HG03025 (cell line): Measurements from ENCODE around the gene HTR3A.

Source experiments
- ATAC-seq: cut with Tn5 transposase; IDR thresholded peaks from one replicate; pipeline ENCODE4 v1.9.1; 2021; ENCODE audit warnings: mild to moderate bottlenecking, moderate library complexity; ENCODE audit not compliant: unreplicated experiment, low FRiP score

The HTR3A gene

DNA sequence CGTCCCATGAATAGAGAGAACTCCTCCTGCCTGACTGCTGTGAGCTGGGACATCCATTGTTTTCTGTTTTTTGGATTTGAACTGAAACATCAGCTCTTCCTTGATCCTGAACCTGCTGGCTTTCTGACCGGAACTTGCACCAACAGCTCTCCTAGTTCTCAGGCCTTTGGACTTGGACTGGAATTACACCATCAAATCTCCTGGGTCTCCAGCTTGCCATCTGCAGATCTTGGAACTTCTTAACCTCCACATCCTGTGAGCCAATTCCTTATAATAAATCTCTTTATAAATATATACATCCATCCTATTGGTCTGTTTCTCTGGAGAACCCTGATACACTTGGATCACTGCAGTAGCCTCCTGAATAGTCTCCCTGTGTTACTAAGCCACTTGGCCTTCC, 42.1 kb downstream of the HTR3A start:
- no peak for ATAC-seq

DNA sequence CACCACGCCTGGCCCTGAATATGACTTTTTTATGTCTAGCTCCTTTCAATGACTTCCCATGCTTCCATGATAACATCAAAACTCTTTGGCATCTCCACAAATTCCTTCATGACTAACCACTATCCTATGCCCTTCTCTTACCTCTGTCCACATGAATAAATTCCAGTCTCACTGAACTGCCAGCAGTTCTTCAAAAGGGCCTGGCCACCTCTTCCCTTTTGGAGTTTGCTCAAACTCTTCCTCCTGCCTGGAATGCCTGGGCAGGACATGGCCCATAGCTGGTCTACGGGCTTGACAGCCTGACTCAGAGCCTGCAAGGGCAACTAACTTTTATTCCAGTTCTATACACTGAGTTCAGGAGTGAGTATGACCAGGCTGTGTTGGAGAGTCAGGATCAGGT, 42.8 kb downstream of the HTR3A start:
- no peak for ATAC-seq

DNA sequence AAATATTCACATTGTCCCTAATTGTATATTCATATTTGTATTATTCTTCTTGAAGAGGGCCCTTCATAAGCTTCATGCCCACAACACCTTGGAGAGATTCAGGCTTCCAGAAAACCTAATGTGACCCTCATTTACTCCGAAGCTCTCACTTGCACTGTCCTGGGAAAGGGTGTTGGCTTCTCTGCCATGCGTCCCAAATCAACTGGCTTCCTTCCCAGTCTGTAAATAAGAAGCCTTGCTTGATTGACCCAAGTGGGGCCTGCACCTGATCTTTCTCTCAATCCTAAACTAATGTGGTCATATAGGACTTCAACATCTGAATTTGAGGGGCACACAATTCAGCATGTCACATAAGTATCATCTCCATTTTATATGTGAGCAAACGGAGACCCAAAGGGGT, 44.1 kb downstream of the HTR3A start:
- no peak for ATAC-seq

DNA sequence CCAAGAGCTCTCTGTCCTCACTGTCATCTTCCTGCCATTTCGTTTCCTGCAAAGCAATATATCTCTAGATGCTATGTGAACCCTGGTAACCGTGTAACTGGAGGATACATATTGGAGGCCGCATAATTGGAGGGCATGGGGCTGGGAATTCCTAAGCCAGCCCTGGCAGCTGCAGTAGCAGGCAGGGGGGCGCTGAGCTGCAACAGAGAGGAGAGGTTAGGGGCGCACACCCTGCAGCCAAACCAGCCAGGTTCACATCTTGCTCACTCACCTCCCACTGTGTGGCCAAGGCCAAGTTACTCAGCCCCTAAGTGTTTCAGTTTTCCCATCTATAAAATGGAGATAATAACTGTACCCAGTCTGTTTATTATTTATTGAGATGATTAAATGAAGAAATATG, 44.7 kb downstream of the HTR3A start:
- ATAC-seq: no peak

DNA sequence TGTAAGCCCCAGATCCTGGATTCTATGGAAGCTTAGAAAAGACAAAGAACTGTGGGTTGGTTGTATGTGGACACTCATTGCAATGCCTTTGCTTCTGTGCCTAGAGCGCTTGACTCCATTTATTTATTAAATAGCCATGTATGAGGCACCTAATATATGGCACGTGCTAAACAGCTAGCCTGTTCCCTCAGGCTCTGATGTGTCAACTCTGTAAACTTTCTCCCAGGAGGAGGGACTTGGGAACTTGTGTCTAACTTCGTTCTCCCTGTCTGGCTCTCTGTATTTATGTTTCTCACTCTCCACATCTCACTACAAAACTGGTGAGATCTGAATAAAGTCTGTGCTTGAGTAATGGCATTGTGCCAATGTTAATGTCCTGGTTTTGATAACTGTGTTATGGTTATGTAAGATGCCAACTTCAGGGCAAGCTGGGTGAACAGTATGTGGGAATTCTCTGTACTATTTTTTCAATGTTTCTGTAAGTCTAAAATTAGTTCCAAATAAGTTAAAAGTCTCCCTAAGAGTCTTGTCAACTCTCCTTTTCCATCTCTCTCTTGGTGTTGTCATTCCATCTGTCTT, 50.5 kb downstream of the HTR3A start:
- ATAC-seq: no peak

DNA sequence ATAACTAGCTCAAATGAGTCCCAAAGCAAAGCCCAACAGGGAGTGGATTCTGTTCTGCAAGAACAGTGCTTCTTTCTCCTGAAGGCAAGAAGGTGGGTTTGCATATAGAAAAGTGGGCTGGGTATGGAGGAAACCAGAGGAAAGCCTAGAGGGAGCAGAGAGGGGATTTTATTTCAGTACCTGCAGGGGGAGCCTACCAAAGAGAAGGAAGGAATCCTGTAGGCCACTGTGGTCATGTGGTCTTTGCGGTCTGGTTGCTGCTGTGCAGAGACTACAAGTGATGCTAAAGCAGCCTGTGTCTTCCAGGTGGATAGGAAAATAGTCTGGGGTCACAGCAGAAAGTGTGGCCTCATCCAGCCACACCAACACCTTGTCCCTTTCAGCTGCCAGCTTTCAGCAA, 51.4 kb downstream of the HTR3A start:
- ATAC-seq: no peak

DNA sequence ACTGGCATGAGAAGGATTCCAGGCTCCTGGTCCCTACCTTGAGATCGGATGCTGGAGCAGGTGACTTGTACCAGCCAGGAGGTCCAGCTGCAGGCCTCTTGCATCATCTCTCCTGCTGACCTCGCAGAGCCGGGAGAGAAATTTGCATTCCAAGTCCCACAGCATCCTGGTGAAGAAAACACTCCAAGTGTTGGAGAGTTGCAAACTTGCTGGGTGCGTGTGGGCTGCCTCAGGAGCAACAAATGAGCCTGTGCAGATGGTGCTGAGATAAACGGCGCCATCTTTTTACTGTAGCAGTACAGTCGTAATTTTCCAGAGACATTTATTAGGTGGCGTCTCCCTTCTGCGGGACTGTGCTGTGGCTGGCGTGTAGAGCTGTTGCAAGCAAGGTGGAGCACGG, 52.5 kb downstream of the HTR3A start:
- no peak for ATAC-seq

DNA sequence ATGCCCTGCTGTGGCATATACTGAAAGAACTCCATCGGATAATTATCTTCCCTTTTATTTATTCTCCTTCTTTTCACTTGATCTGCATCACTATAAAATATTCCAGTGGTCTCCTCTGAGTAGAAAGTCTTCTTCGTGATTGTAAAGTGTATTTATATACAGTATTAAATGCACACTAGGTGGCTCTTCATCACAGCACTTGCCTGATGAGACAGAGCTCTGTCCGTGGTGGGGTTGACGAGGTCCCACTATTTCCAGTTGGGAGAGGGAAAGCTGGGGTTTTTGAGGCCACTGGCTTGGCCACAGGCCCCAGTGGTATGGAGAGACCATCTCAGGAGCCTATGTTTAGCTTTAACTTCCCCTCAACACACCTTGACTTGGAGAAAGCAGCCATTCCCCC, 53.0 kb downstream of the HTR3A start:
- no peak for ATAC-seq

DNA sequence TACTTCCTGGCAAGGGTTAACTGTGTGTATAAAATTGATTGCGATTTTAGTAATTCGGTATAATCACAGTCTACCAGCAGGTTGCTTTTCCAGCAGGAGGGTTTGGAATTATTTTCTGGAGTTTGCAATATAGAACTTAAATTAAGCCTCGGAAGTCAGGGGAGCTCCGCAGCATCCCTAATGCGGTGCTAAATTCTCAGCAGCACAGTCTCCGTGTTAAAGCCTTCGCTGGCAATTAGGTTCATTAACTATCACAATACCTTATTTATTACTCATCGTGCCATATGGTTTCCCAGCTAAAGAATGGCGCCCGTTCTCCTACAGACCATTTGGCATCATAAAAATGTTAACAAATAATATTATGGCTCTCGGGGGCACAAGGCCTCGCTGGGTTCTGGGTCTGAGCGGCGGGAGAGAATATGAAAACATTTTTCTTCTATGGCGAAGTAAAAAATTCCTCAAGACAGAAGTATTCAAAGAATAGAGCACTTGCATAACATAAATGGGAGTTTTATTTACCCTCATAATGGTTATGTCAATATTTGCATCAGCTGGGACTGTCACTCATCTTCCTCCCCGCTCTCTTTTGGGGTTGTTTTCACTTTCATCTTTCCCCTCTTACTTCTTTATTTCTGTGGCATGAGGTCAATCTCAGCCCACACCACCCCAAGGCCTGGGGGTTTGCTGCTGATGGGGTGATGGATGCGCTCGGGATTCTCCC, 56.5 kb downstream of the HTR3A start:
- ATAC-seq: no peak

DNA sequence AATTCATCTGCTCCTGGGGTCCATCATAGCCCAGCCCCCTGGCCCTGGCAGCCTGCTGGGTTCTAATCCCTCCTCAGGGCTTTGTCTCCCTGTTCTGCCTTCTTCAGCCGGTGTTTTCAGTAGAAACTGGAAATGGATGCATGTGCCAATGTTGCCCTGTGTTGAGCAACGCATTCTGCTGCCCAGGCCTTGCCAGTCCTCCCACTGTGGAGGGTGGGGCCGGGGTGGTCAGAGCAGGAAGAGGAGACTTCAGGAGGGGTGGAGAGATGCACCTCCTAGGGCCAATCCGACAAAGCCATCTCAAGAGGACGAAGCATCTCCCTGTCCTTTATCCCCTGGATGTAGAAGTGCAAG, 57.0 kb downstream of the HTR3A start:
- no peak for ATAC-seq

DNA sequence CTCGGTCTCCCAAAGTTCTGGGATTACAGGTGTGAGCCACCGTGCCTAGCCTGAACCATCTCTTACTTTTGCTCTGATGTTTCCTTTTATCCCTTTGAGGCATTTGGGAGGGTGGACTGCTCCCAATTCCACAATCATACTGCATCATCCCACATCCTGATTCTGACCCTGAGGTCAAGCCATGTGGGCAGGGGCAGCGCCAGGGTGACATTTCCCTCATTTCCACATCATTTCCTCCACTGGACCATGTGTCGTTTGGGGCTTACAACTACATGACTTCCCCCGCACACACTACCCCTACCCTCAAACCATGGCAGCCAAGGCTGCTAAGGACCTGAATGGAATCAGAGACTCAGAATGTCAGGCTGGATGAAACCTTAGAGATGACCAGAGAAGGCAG, 58.2 kb downstream of the HTR3A start:
- no peak for ATAC-seq

DNA sequence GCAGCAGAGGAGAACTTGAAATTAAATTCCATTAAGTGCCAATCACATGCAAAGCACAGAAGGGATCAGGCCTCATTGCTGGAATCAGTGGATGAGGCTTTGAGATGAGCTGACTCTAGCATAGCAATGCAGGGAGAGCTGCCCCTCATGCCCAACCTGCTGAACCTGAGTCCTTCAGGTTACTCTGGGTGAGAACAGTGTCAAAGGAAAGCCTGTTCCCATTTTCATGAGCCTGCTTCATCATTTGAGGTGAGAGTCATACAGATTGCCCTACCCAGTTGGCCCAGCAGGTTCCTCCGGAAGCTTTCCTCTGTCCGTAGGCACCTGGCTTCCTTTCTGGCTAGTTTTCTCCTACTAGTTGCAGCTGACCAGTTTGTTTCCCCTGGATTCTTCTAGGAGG, 58.7 kb downstream of the HTR3A start:
- no peak for ATAC-seq

DNA sequence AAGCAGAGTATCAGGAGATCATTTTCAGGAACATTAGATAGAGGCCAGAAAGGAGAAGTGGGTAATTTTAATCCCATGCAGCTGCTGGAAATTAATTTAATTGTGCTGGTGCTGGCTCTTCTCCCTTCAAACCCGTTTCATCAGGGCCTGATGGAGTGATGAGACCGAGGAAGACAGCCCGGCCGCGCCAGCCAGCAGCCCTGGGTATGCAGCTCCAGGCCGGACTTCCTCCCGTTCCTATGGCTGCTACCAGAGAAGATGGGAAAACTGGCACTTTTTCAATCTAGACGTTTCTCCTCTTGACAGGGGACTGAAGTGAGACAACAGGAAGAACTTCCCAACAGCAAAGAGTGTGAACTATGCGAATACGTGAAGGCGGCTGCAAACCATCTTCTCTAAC, 60.0 kb downstream of the HTR3A start:
- ATAC-seq: no peak

DNA sequence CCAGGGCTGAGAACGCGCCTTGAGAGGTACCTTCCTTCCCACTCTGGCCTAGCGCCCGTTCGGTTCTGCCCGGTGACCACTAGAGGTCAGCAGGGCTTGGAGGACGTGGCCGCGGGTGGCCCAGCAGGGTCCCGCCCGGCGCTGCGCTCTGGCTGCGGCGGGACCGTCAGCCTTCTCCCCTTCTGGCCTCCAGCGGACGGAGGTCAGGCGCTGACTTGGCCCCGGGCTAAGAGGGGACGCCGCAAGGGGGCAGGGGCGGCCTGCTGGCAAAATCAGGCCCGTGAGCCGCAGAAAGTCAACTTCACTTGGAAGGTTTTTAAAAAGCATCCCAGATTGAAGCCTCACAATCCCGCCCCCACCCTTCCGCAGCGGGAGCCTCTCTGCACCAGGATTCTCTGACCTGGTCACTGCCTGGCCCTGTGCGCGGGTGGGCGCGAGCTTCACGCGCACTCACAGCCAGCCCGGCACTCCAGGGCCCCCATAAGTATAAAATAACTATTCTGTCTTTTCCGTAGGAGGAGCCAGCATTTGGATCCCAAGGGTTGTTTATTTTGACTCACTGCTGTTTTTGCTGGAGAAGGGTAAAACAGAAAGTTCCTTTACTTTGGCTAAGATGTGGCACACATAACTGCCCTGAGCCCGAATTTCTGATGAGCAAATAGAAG, 61.4 kb downstream of the HTR3A start:
- no peak for ATAC-seq

DNA sequence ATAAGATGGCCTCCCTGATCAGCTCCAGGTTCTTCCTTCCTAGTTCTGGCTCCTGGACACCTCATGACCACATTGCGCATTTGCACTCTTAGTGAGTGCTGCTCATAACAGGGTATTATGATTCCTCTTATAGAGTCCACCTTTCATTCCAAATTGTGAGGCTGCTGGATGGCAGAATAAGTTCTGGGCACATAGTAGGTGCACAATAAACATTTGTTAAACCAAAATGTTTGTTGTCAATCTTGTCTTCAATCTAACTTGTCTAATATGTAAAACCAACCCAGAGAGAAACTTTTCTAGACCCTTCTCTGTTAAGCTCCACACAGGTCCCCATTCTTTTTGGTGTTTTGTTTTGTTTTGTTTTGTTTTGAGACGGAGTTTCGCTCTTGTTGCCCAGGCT, 62.0 kb downstream of the HTR3A start:
- ATAC-seq: no peak

DNA sequence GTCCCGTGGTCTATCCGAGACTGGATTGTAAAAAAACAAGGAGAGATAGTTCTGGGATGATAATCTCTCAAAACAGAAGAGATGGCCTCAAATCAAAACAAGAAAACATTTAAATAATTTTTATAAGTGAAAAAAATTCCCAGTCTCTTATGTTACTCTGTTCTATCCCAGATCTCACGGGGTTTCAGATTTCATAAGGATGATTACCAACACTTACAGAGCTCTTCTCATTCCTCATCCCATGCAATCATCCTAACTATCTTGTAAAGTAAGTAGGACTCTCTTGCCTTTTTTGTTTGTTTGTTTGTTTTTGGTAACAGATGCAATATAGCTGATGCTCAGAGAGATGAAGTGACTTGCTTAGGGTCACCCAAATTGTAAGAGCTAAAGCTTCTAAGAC, 64.6 kb downstream of the HTR3A start:
- no peak for ATAC-seq
